H1 (cell line): ENCODE measurements around the gene LCE3B. TPM values are rescaled to one million over a fixed set of nuclear protein-coding genes. Genes with fewer than 3 reads are reported as not detected.

Experiments used
- CTCF ChIA-PET: fragments of 300-600 bp; sonication (Branson Sonifier 250); formaldehyde crosslinking; loops from one replicate; lab custom pipeline; 2021; ENCODE audit not compliant: partially characterized antibody; lab: Charles Lee
- POLR2A ChIA-PET: fragments of 300-600 bp; sonication (Branson Sonifier 250); formaldehyde crosslinking; loops from one replicate; lab custom pipeline; 2021; ENCODE audit warnings: inconsistent platforms; ENCODE audit not compliant: partially characterized antibody; lab: Charles Lee
- DNase-seq, 2 experiments: peaks; one replicate each; pipeline versions ENCODE4 v3.0.0 to v3.0.0-alpha.2; 2010 to 2022; ENCODE audit warnings: low spot score in 2 of 2, low read depth in 1 of 2, mixed read lengths in 1 of 2
- FAIRE-seq: peaks from 2 replicates; lab custom pipeline; 2011; peaks lifted over from hg19 to GRCh38; lab: Jason Lieb, UNC
- H2AFZ ChIP-seq: 2 replicates; pipeline ENCODE4 v1.8.1; 2012; ENCODE audit warnings: low read length, inconsistent platforms
- H2AK5ac ChIP-seq: 2 replicates; pipeline ENCODE4 v1.6.1; 2013; ENCODE audit warnings: low read depth, low read length
- H2BK120ac ChIP-seq: replicated peaks from 2 replicates; pipeline ENCODE3; 2013; ENCODE audit warnings: low read depth, low read length, inconsistent platforms
- H2BK12ac ChIP-seq: 2 replicates; pipeline ENCODE4 v1.6.1; 2013; ENCODE audit warnings: low read depth, low read length
- H2BK15ac ChIP-seq: 2 replicates; pipeline ENCODE4 v1.6.1; 2013; ENCODE audit warnings: low read length
- H2BK20ac ChIP-seq: 2 replicates; pipeline ENCODE4 v1.6.1; 2013; ENCODE audit warnings: low read length
- H2BK5ac ChIP-seq: 2 replicates; pipeline ENCODE4 v1.6.1; 2013; ENCODE audit warnings: low read depth, low read length
- H3K14ac ChIP-seq: 2 replicates; pipeline ENCODE4 v1.6.1; 2013; ENCODE audit warnings: inconsistent platforms; ENCODE audit not compliant: insufficient read length
- H3K18ac ChIP-seq: 2 replicates; pipeline ENCODE4 v1.6.1; 2013; ENCODE audit warnings: low read length; ENCODE audit errors: extremely low read depth
- H3K23ac ChIP-seq: 2 replicates; pipeline ENCODE4 v1.6.1; 2013; ENCODE audit warnings: inconsistent platforms; ENCODE audit not compliant: insufficient read length
- H3K23me2 ChIP-seq: 2 replicates; pipeline ENCODE4 v1.6.1; 2013; ENCODE audit warnings: low read depth, low read length
- H3K27ac ChIP-seq: 2 replicates; pipeline ENCODE4 v1.6.1; 2011; ENCODE audit warnings: low read depth, low read length, inconsistent platforms
- H3K27me3 ChIP-seq, 4 experiments: replicated peaks in 1 of 4; 1 replicate in 1 of 4; 2 replicates in 3 of 4; pipeline versions ENCODE4 v1.6.1 to v1.8.1; 2011 to 2013; ENCODE audit warnings: low read length in 3 of 4, mild to moderate bottlenecking in 3 of 4, inconsistent platforms in 2 of 4, mixed read lengths in 2 of 4, moderate library complexity in 1 of 4; ENCODE audit not compliant: control insufficient read depth in 3 of 4, insufficient read depth in 3 of 4; ENCODE audit errors: extremely low read depth in 1 of 4
- H3K36me3 ChIP-seq, 4 experiments: 2 replicates each; pipeline versions ENCODE4 v1.6.1 to v1.8.1; 2011 to 2013; ENCODE audit warnings: mild to moderate bottlenecking in 4 of 4, low read length in 3 of 4, moderate library complexity in 2 of 4, control low read depth in 1 of 4, inconsistent platforms in 1 of 4; ENCODE audit not compliant: insufficient read depth in 4 of 4, control insufficient read depth in 2 of 4
- H3K4ac ChIP-seq: replicated peaks from 2 replicates; pipeline ENCODE3; 2013; ENCODE audit warnings: low read length, low read depth, mixed read lengths, inconsistent platforms; ENCODE audit not compliant: insufficient read length
- H3K4me1 ChIP-seq, 4 experiments: replicated peaks in 1 of 4; 1 replicate in 1 of 4; 2 replicates in 3 of 4; pipeline versions ENCODE4 v1.6.1 to v1.8.1; 2011 to 2013; ENCODE audit warnings: low read length in 3 of 4, inconsistent platforms in 2 of 4, mixed read lengths in 1 of 4; ENCODE audit not compliant: insufficient read depth in 4 of 4, control insufficient read depth in 3 of 4
- H3K4me2 ChIP-seq, 2 experiments: 2 replicates each; pipeline versions ENCODE4 v1.6.1 to v1.8.1; 2011 to 2013; ENCODE audit warnings: low read depth in 2 of 2, low read length in 2 of 2, control low read depth in 1 of 2, inconsistent platforms in 1 of 2, mild to moderate bottlenecking in 1 of 2; ENCODE audit not compliant: insufficient read depth in 1 of 2
- H3K4me3 ChIP-seq, 4 experiments: fragments of 200-600, 300-600 bp in 1 of 4; sonication (generic), shearing (Covaris generic), sonication (Bioruptor Twin) in 1 of 4; 2 replicates each; pipeline versions ENCODE4 v1.5.1 to v1.8.1; 2011 to 2016; ENCODE audit warnings: low read length in 4 of 4, low read depth in 3 of 4, control low read depth in 2 of 4, inconsistent platforms in 2 of 4, mild to moderate bottlenecking in 2 of 4, mixed read lengths in 1 of 4, moderate library complexity in 1 of 4; ENCODE audit not compliant: insufficient read depth in 2 of 4; ENCODE audit errors: extremely low read depth in 1 of 4
- H3K56ac ChIP-seq: replicated peaks from 2 replicates; pipeline ENCODE3; 2013; ENCODE audit warnings: low read depth, mild to moderate bottlenecking, mixed read lengths, low read length, inconsistent platforms; ENCODE audit not compliant: insufficient read length
- H3K79me1 ChIP-seq: 2 replicates; pipeline ENCODE4 v1.6.1; 2013; ENCODE audit warnings: low read depth, low read length, control low read depth
- H3K79me2 ChIP-seq, 2 experiments: 2 replicates each; pipeline versions ENCODE4 v1.6.1 to v1.8.1; 2012 to 2013; ENCODE audit warnings: low read length in 2 of 2, mild to moderate bottlenecking in 2 of 2, inconsistent platforms in 1 of 2; ENCODE audit not compliant: insufficient read depth in 2 of 2, control insufficient read depth in 1 of 2
- H3K9ac ChIP-seq, 4 experiments: replicated peaks in 1 of 4; 1 replicate in 1 of 4; 2 replicates in 3 of 4; pipeline versions ENCODE4 v1.6.1 to v1.8.1; 2011 to 2013; ENCODE audit warnings: low read depth in 3 of 4, low read length in 3 of 4, control low read depth in 2 of 4, mild to moderate bottlenecking in 2 of 4, moderate library complexity in 2 of 4, inconsistent platforms in 1 of 4; ENCODE audit errors: extremely low read depth in 1 of 4
- H3K9me3 ChIP-seq, 2 experiments: 2 replicates each; pipeline versions ENCODE4 v1.6.1 to v1.8.1; 2012 to 2013; ENCODE audit warnings: mild to moderate bottlenecking in 2 of 2, moderate library complexity in 2 of 2, control low read depth in 1 of 2, inconsistent platforms in 1 of 2, low read depth in 1 of 2, low read length in 1 of 2, mixed read lengths in 1 of 2; ENCODE audit not compliant: insufficient read depth in 2 of 2
- H4K20me1 ChIP-seq, 2 experiments: replicated peaks in 1 of 2; 2 replicates each; pipeline versions ENCODE3 to v1.8.1; 2011 to 2013; ENCODE audit warnings: inconsistent platforms in 2 of 2, low read length in 2 of 2, mild to moderate bottlenecking in 1 of 2; ENCODE audit not compliant: insufficient read depth in 2 of 2, control insufficient read depth in 1 of 2
- H4K5ac ChIP-seq: 2 replicates; pipeline ENCODE4 v1.6.1; 2013; ENCODE audit warnings: low read length, low read depth, mixed read lengths, inconsistent platforms; ENCODE audit not compliant: insufficient read length
- H4K8ac ChIP-seq: 2 replicates; pipeline ENCODE4 v1.8.0; 2013; ENCODE audit warnings: mild to moderate bottlenecking, moderate library complexity, low read length, inconsistent platforms; ENCODE audit not compliant: insufficient read depth; ENCODE audit errors: extremely low read depth
- H4K91ac ChIP-seq: replicated peaks from 2 replicates; pipeline ENCODE3; 2013; ENCODE audit warnings: low read length, mixed read lengths, inconsistent platforms; ENCODE audit not compliant: insufficient read length
- CBX5 ChIP-seq: fragments of 300-800, 300-1000 bp; sonication (generic); IDR thresholded peaks from 2 replicates; pipeline ENCODE4 v1.7.1; 2016; ENCODE audit warnings: antibody characterized with exemption, low read length, low read depth
- CEBPB ChIP-seq: IDR thresholded peaks from 2 replicates; pipeline ENCODE4 v1.6.1; 2012; ENCODE audit warnings: low read depth, low read length
- CTBP2 ChIP-seq: IDR thresholded peaks from 2 replicates; pipeline ENCODE4 v1.7.0; 2011; ENCODE audit warnings: borderline replicate concordance, mild to moderate bottlenecking, moderate library complexity, mixed read lengths, low read length; ENCODE audit not compliant: insufficient read depth, insufficient read length
- WGBS, 2 experiments: shearing (Covaris generic) in 1 of 2; methylation state at CpG; one replicate each; pipeline versions ENCODE4 v1.1.6 to v1.1.7; 2013 to 2015; ENCODE audit warnings: low lambda C conversion rate in 2 of 2, mixed read lengths in 2 of 2, inconsistent platforms in 1 of 2, low coverage in 1 of 2, missing lambda C conversion rate in 1 of 2; ENCODE audit not compliant: insufficient replicate concordance in 2 of 2, insufficient coverage in 1 of 2, insufficient read length in 1 of 2; ENCODE audit errors: extremely low coverage in 1 of 2, missing lambda C conversion rate in 1 of 2; 5-methylcytosine and 5-hydroxymethylcytosine counted together
- polyA plus RNA-seq, 7 experiments: library from polyadenylated mRNA; depleted of rRNA in 3 of 7; stranded (reverse) in 5 of 7; unstranded in 2 of 7; fragments of >200 nt in 5 of 7; fragments of 200-250 nt in 2 of 7; gene quantifications; 1 replicate in 5 of 7; 2 replicates in 1 of 7; 4 replicates in 1 of 7; pipeline versions ENCODE4 v1.2.1 to v1.2.3, GENCODE V29; 2011 to 2013; ENCODE audit warnings: missing spikeins in 2 of 7, mixed read lengths in 2 of 7
- total RNA-seq: library from RNA; stranded (reverse); fragmentation: NEBNext Ultra II Directional; extraction: Animal tissue kit (Norgen Biotek cat#: 25700); gene quantifications from 2 replicates; pipeline ENCODE4 v1.2.1, GENCODE V29; 2021
- TF ChIP-seq, protein P1 (sequence below): IDR thresholded peaks from 2 replicates; pipeline ENCODE4 v1.6.1; 2011; ENCODE audit warnings: low read length, improper control_type of control experiment

The LCE3B gene
- total and polyA plus RNA-seq, 2 of the 8 experiments (the other 6 are each of a cell fraction or from before 2014, with no cell fraction given), result not detected

DNA sequence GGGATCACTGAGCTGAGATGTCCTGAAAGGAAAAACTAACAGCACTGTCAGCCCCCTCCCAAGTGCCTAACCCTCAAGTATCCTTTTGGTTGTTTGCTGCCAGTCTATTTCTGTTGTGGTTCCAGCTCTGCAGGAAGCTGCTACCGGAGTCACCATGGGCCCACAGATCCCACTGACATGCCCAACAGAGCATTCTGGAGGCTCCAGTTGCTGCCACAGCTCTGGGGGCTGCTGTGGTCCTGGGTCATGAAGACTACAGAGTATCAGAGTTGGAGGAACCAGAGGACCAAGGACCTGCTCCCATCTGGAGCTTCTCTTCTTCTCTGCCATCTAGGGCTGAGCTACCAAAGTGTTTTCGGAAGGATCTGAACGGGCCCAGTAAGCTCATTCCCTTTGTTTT lies 8.4 kb downstream of the LCE3B start:
- no peak for FAIRE-seq
- H3K23me2 ChIP-seq, result no peaks in the 10 kb centered on the region; the same call in 1 of the 2 replicates
- no peaks in the 10 kb centered on the region for H3K79me2 ChIP-seq
- H3K4me3 ChIP-seq, result no peak overlapping the region
- H3K4ac ChIP-seq, result no peak overlapping the region
- no peaks in the 10 kb centered on the region for H3K4me1 ChIP-seq
- no peak overlapping the region for H2AFZ ChIP-seq
- H2AK5ac ChIP-seq, result no peak overlapping the region
- no peaks in the 10 kb centered on the region for H3K36me3 ChIP-seq
- H2BK12ac ChIP-seq, result no peak overlapping the region
- H4K5ac ChIP-seq, result no peak overlapping the region
- H2BK5ac ChIP-seq, result no peak overlapping the region
- no peak overlapping the region for H4K91ac ChIP-seq
- no peak overlapping the region for H2BK120ac ChIP-seq
- ChIA-PET CTCF (interaction anchor here (0.6 kb wide), 1 partner anchor 532 kb away, joined by 7 read pairs; no protein-coding TSS in a partner anchor), POLR2A (no interaction called here)
- H3K23ac ChIP-seq, result no peak overlapping the region
- H2BK15ac ChIP-seq, result no peak overlapping the region
- no peak overlapping the region for H3K9ac ChIP-seq
- no peaks in the 10 kb centered on the region for H3K27me3 ChIP-seq
- H3K79me1 ChIP-seq, result no peaks in the 10 kb centered on the region
- no peak overlapping the region for H3K27ac ChIP-seq
- no peak overlapping the region for H3K56ac ChIP-seq
- no peak overlapping the region for H3K18ac ChIP-seq
- WGBS, 2 experiments, result 55% methylated on average over 3 of the region's 3 CpGs; no CpG with 5 or more reads in 1 of the 2 experiments
- no peak overlapping the region for H3K4me2 ChIP-seq
- H3K9me3 ChIP-seq, result peaks cover 71 to 90% of the 10 kb centered on the region in 2 experiments
- H4K8ac ChIP-seq, result no peak overlapping the region
- H2BK20ac ChIP-seq, result no peak overlapping the region
- no peak overlapping the region for H3K14ac ChIP-seq
- no peaks in the 10 kb centered on the region for H4K20me1 ChIP-seq
- DNase-seq, result no peak
- no peak for TF ChIP-seq CTBP2
- TF ChIP-seq CEBPB, result no peak
- no peak for TF ChIP-seq CBX5
- TF ChIP-seq, protein P1, sequence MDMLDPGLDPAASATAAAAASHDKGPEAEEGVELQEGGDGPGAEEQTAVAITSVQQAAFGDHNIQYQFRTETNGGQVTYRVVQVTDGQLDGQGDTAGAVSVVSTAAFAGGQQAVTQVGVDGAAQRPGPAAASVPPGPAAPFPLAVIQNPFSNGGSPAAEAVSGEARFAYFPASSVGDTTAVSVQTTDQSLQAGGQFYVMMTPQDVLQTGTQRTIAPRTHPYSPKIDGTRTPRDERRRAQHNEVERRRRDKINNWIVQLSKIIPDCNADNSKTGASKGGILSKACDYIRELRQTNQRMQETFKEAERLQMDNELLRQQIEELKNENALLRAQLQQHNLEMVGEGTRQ, result no peak
